Measurements from ENCODE around the gene MMP8. TPM values are rescaled to one million over a fixed set of nuclear protein-coding genes. Genes with fewer than 3 reads are reported as not detected.
"Not testable (repeated sequence)": the region's sequence is repeated elsewhere in the genome, so short reads cannot be mapped to it uniquely, and the experiment has no call there.

Gene MMP8
- total RNA-seq (2014; rRNA removed; shearing (Covaris generic)) = 0.03 TPM in 1 of 2 replicates, not detected in the other

GRCh38 chr11:102724904-102725500 is at the start of gene MMP8:
Gene MMP8 (minus strand): TSS chr11:102724954. CDS start chr11:102724855, 99 bp downstream.
- DNase-seq (ENCODE audit: low spot score) = no peak
- in situ Hi-C loops (cut with HindIII; ENCODE audit: low sequenced_read_pairs) = no loop called here

GRCh38 chr11:102773386-102773785 is 48.6 kb upstream of the MMP8 start:
- DNase-seq (ENCODE audit: low spot score) = no peak
- in situ Hi-C loops (cut with HindIII; ENCODE audit: low sequenced_read_pairs) = no loop called here

- no peak for DNase-seq (ENCODE audit: low spot score)
- in situ Hi-C loops (cut with HindIII; ENCODE audit: low sequenced_read_pairs) = no loop called here
These were observed 46.6 kb upstream of the MMP8 start for GRCh38 chr11:102771351-102771750.

- DNase-seq (ENCODE audit: low spot score) = no peak
- in situ Hi-C loops (cut with HindIII; ENCODE audit: low sequenced_read_pairs) = no loop called here
These were observed 45.4 kb upstream of the MMP8 start for GRCh38 chr11:102770191-102770590.

GRCh38 chr11:102767800-102768199 is 43.0 kb upstream of the MMP8 start:
- in situ Hi-C loops (cut with HindIII; ENCODE audit: low sequenced_read_pairs) = no loop called here

GRCh38 chr11:102763440-102763839 is 38.7 kb upstream of the MMP8 start:
- in situ Hi-C loops (cut with HindIII; ENCODE audit: low sequenced_read_pairs) = no loop called here
- no peak for DNase-seq (ENCODE audit: low spot score)

More at GRCh38 chr11:102767800-102768199, 43.0 kb upstream of the MMP8 start:
- no peak for DNase-seq (ENCODE audit: low spot score)

GRCh38 chr11:102762361-102762767 is 37.6 kb upstream of the MMP8 start:
- no peak for DNase-seq (ENCODE audit: low spot score)
- in situ Hi-C loops (cut with HindIII; ENCODE audit: low sequenced_read_pairs) = no loop called here

GRCh38 chr11:102761646-102762238 is 37.0 kb upstream of the MMP8 start:
- in situ Hi-C loops (cut with HindIII; ENCODE audit: low sequenced_read_pairs) = no loop called here

GRCh38 chr11:102760344-102761035 is 35.7 kb upstream of the MMP8 start:
- in situ Hi-C loops (cut with HindIII; ENCODE audit: low sequenced_read_pairs) = no loop called here
- no peak for DNase-seq (ENCODE audit: low spot score)

More at GRCh38 chr11:102761646-102762238, 37.0 kb upstream of the MMP8 start:
- no peak for DNase-seq (ENCODE audit: low spot score)

- no peak for DNase-seq (ENCODE audit: low spot score)
- in situ Hi-C loops (cut with HindIII; ENCODE audit: low sequenced_read_pairs) = no loop called here
These were observed 33.2 kb upstream of the MMP8 start for GRCh38 chr11:102757823-102758549.

- no peak for DNase-seq (ENCODE audit: low spot score)
- in situ Hi-C loops (cut with HindIII; ENCODE audit: low sequenced_read_pairs) = no loop called here
These were observed 28.5 kb upstream of the MMP8 start for GRCh38 chr11:102753267-102753666.

GRCh38 chr11:102751673-102752072 is 26.9 kb upstream of the MMP8 start:
- DNase-seq (ENCODE audit: low spot score) = no peak

GRCh38 chr11:102749101-102749722 is 24.5 kb upstream of the MMP8 start:
- DNase-seq (ENCODE audit: low spot score) = no peak
- in situ Hi-C loops (cut with HindIII; ENCODE audit: low sequenced_read_pairs) = no loop called here

More at GRCh38 chr11:102751673-102752072, 26.9 kb upstream of the MMP8 start:
- in situ Hi-C loops (cut with HindIII; ENCODE audit: low sequenced_read_pairs) = no loop called here

GRCh38 chr11:102746746-102747578 is 22.2 kb upstream of the MMP8 start:
- DNase-seq (ENCODE audit: low spot score); in situ Hi-C loops (cut with HindIII; ENCODE audit: low sequenced_read_pairs): not testable (repeated sequence)

- DNase-seq (ENCODE audit: low spot score) = no peak
- in situ Hi-C loops (cut with HindIII; ENCODE audit: low sequenced_read_pairs) = no loop called here
These were observed 9.9 kb upstream of the MMP8 start for GRCh38 chr11:102734650-102735049.

GRCh38 chr11:102733232-102733875 is 8.6 kb upstream of the MMP8 start:
- in situ Hi-C loops (cut with HindIII; ENCODE audit: low sequenced_read_pairs) = no loop called here

GRCh38 chr11:102730944-102731343 is 6.2 kb upstream of the MMP8 start:
- in situ Hi-C loops (cut with HindIII; ENCODE audit: low sequenced_read_pairs) = not testable (repeated sequence)

More at GRCh38 chr11:102733232-102733875, 8.6 kb upstream of the MMP8 start:
- DNase-seq (ENCODE audit: low spot score) = peak; percentile 15

More at GRCh38 chr11:102730944-102731343, 6.2 kb upstream of the MMP8 start:
- not testable (repeated sequence) for DNase-seq (ENCODE audit: low spot score)
